PFSK-1 (cell line): ENCODE results near the gene SKA2.

ENCODE experiments used
- POLR2AphosphoS5 ChIP-seq: IDR thresholded peaks from 2 replicates; pipeline ENCODE4 v1.6.1; 2012; ENCODE audit warnings: low read depth, mild to moderate bottlenecking, control low read depth, low read length, moderate library complexity
- REST ChIP-seq, 2 experiments: IDR thresholded peaks; 2 replicates each; pipeline versions ENCODE4 v1.6.1 to v1.8.0; 2011 to 2012; ENCODE audit warnings: low read depth in 2 of 2, low read length in 2 of 2, control low read depth in 1 of 2, inconsistent platforms in 1 of 2, mild to moderate bottlenecking in 1 of 2, moderate library complexity in 1 of 2; ENCODE audit not compliant: insufficient read depth in 1 of 2
- TAF1 ChIP-seq: IDR thresholded peaks from 2 replicates; pipeline ENCODE4 v1.6.1; 2012; ENCODE audit warnings: low read length, control low read depth, borderline replicate concordance; ENCODE audit not compliant: insufficient read depth

DNA sequence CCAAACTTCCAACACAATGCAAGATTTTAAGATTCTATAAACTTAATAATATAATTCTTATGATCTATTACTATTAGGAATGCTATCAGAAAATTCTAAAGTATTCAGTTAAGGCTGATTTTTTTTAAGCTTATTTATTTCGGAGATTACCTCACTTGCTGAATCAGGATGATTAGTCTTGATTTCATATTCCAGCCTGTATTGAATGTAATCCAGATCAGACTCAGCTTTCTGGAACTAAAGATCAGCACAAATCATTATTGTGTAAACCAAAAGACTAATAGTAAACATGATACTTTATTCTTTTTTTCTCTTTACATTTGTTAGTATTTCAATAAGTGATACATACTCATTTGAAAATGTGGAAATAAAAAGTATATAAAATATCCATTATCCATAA is 23.9 kb downstream of the SKA2 start:
- no peak for TF ChIP-seq POLR2AphosphoS5
- no peak for TF ChIP-seq REST (IDR thresholded peaks at IDR 0.05; ENCODE audit: insufficient read depth in 1 of 2, low read depth in 2 of 2, low read length in 2 of 2)
- TF ChIP-seq TAF1: no peak
